ENCODE results near the gene BARD1. TPM values are rescaled to one million over a fixed set of nuclear protein-coding genes. Genes with fewer than 3 reads are reported as not detected.
"Not testable (repeated sequence)": the region's sequence is repeated elsewhere in the genome, so short reads cannot be mapped to it uniquely, and the experiment has no call there.

BARD1 gene
- polyA plus RNA-seq, 3 donors, result 16.7 to 20.9 (median 19.7) TPM

GRCh38 chr2:214772443-214773015, 37.0 kb downstream of the BARD1 start:
- no peak for DNase-seq (ENCODE audit: low read depth in 3 of 3, low spot score in 2 of 3)

GRCh38 chr2:214765180-214765579, 44.3 kb downstream of the BARD1 start:
- DNase-seq (ENCODE audit: low read depth in 3 of 3, low spot score in 2 of 3), result no peak

GRCh38 chr2:214753455-214753854, 56.0 kb downstream of the BARD1 start:
- no peak for DNase-seq (ENCODE audit: low read depth in 3 of 3, low spot score in 2 of 3)

GRCh38 chr2:214750529-214750928, 59.0 kb downstream of the BARD1 start:
- DNase-seq (ENCODE audit: low read depth in 3 of 3, low spot score in 2 of 3), result no peak

GRCh38 chr2:214747992-214748391, 61.5 kb downstream of the BARD1 start:
- DNase-seq (ENCODE audit: low read depth in 3 of 3, low spot score in 2 of 3), result no peak

GRCh38 chr2:214742119-214742518, 67.4 kb downstream of the BARD1 start:
- no peak for DNase-seq (ENCODE audit: low read depth in 3 of 3, low spot score in 2 of 3)

GRCh38 chr2:214740867-214741395, 68.6 kb downstream of the BARD1 start:
- no peak for DNase-seq (ENCODE audit: low read depth in 3 of 3, low spot score in 2 of 3)

GRCh38 chr2:214737188-214737587, 72.3 kb downstream of the BARD1 start:
- DNase-seq (ENCODE audit: low read depth in 3 of 3, low spot score in 2 of 3), result no peak

- DNase-seq (ENCODE audit: low read depth in 3 of 3, low spot score in 2 of 3), result no peak
Measured at GRCh38 chr2:214730800-214731407, 78.6 kb downstream of the BARD1 start.

- DNase-seq (ENCODE audit: low read depth in 3 of 3, low spot score in 2 of 3), result no peak
Measured at GRCh38 chr2:214730248-214730647, 79.2 kb downstream of the BARD1 start.

GRCh38 chr2:214724741-214725140, 84.7 kb downstream of the BARD1 start:
- DNase-seq (ENCODE audit: low read depth in 3 of 3, low spot score in 2 of 3), result no peak

GRCh38 chr2:214717837-214718236, 91.6 kb downstream of the BARD1 start:
- not testable (repeated sequence) for DNase-seq (ENCODE audit: low read depth in 3 of 3, low spot score in 2 of 3)

GRCh38 chr2:214716811-214717560, 92.5 kb downstream of the BARD1 start:
- DNase-seq (ENCODE audit: low read depth in 3 of 3, low spot score in 2 of 3), result no peak

- DNase-seq (ENCODE audit: low read depth in 3 of 3, low spot score in 2 of 3), result no peak
Measured at GRCh38 chr2:214715025-214715424, 94.5 kb downstream of the BARD1 start.

GRCh38 chr2:214713080-214713830, 96.2 kb downstream of the BARD1 start:
- DNase-seq (ENCODE audit: low read depth in 3 of 3, low spot score in 2 of 3), result no peak

- no peak for DNase-seq (ENCODE audit: low read depth in 3 of 3, low spot score in 2 of 3)
Measured at GRCh38 chr2:214710729-214711128, 98.8 kb downstream of the BARD1 start.

GRCh38 chr2:214706986-214707385, 102.5 kb downstream of the BARD1 start:
- DNase-seq (ENCODE audit: low read depth in 3 of 3, low spot score in 2 of 3), result no peak

GRCh38 chr2:214699236-214699635, 110.2 kb downstream of the BARD1 start:
- DNase-seq (ENCODE audit: low read depth in 3 of 3, low spot score in 2 of 3), result no peak

GRCh38 chr2:214696681-214697080, 112.8 kb downstream of the BARD1 start:
- DNase-seq (ENCODE audit: low read depth in 3 of 3, low spot score in 2 of 3), result no peak

GRCh38 chr2:214695789-214696188, 113.7 kb downstream of the BARD1 start:
- no peak for DNase-seq (ENCODE audit: low read depth in 3 of 3, low spot score in 2 of 3)

- DNase-seq (ENCODE audit: low read depth in 3 of 3, low spot score in 2 of 3), result not testable (repeated sequence)
Measured at GRCh38 chr2:214683557-214683956, 125.9 kb downstream of the BARD1 start.
